ENCODE data around the gene SRPK2. TPM values are rescaled to one million over a fixed set of nuclear protein-coding genes. Genes with fewer than 3 reads are reported as not detected.

SRPK2 gene
- total RNA-seq, 3 donors from 2014 or later: 44.6 to 68.2 (median 60.6) TPM

- intact Hi-C loops (cut with DNase I; ENCODE audit: low total_unique reads): no loop called here
- TF ChIP-seq POLR2AphosphoS5 (IDR thresholded peaks at IDR 0.05) (peak in 1 of 3 donors; percentile 25), POLR2A (IDR thresholded peaks at IDR 0.05) (no peak)
- no peaks in the 10 kb centered on the region for H3K27me3 ChIP-seq
- H3K36me3 ChIP-seq: peaks cover 24% of the 10 kb centered on the region
- H3K4me1 ChIP-seq: no peaks in the 10 kb centered on the region
- peak overlapping the region; percentile 22 to 40 for H3K27ac ChIP-seq
- no peaks in the 10 kb centered on the region for H3K9me3 ChIP-seq
- no peak for DNase-seq (ENCODE audit: low spot score in 2 of 2)
- no peak overlapping the region for H3K4me3 ChIP-seq
Observed at GRCh38 chr7:105112440-105113418, 276.0 kb downstream of the SRPK2 start.

DNA sequence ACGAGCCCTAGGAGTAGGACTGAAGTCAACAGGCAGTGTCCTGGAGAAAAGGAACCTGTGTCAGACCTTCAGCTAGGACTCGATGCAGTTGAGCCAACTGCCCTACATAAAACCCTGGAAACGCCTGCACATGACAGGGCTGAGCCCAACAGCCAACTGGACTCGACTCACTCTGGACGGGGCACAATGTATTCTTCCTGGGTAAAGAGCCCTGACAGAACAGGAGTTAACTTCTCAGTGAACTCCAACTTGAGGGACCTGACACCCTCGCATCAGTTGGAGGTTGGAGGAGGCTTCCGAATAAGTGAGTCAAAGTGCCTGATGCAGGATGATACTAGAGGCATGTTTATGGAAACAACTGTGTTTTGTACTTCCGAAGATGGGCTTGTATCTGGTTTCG lies 281.3 kb downstream of the SRPK2 start:
- no peaks in the 10 kb centered on the region for H3K27me3 ChIP-seq
- no peaks in the 10 kb centered on the region for H3K4me1 ChIP-seq
- H3K36me3 ChIP-seq: peaks cover 20% of the 10 kb centered on the region
- no peak for DNase-seq (ENCODE audit: low spot score in 2 of 2)
- no peaks in the 10 kb centered on the region for H3K9me3 ChIP-seq
- TF ChIP-seq, protein P1, sequence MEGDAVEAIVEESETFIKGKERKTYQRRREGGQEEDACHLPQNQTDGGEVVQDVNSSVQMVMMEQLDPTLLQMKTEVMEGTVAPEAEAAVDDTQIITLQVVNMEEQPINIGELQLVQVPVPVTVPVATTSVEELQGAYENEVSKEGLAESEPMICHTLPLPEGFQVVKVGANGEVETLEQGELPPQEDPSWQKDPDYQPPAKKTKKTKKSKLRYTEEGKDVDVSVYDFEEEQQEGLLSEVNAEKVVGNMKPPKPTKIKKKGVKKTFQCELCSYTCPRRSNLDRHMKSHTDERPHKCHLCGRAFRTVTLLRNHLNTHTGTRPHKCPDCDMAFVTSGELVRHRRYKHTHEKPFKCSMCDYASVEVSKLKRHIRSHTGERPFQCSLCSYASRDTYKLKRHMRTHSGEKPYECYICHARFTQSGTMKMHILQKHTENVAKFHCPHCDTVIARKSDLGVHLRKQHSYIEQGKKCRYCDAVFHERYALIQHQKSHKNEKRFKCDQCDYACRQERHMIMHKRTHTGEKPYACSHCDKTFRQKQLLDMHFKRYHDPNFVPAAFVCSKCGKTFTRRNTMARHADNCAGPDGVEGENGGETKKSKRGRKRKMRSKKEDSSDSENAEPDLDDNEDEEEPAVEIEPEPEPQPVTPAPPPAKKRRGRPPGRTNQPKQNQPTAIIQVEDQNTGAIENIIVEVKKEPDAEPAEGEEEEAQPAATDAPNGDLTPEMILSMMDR (IDR thresholded peaks at IDR 0.05): no peak
- TF ChIP-seq POLR2AphosphoS5 (IDR thresholded peaks at IDR 0.05) (no peak), POLR2A (IDR thresholded peaks at IDR 0.05) (no peak)
- no peak overlapping the region for H3K4me3 ChIP-seq
- intact Hi-C loops (cut with DNase I; ENCODE audit: low total_unique reads): no loop called here
- no peak overlapping the region for H3K27ac ChIP-seq

- Histone ChIP-seq H3K27me3 (no peaks in the 10 kb centered on the region), H3K36me3 (peaks cover 15% of the 10 kb centered on the region), H3K27ac (no peak overlapping the region), H3K4me3 (no peak overlapping the region), H3K4me1 (no peaks in the 10 kb centered on the region), H3K9me3 (no peaks in the 10 kb centered on the region)
- no peak for DNase-seq (ENCODE audit: low spot score in 2 of 2)
- intact Hi-C loops (cut with DNase I; ENCODE audit: low total_unique reads): no loop called here
- TF ChIP-seq, protein P1 (IDR thresholded peaks at IDR 0.05): no peak
- TF ChIP-seq POLR2A (IDR thresholded peaks at IDR 0.05): no peak
- no peak for TF ChIP-seq POLR2AphosphoS5 (IDR thresholded peaks at IDR 0.05)
Observed at GRCh38 chr7:105106473-105106872, 282.2 kb downstream of the SRPK2 start.

GRCh38 chr7:105105579-105105978 lies 283.1 kb downstream of the SRPK2 start:
- Histone ChIP-seq H3K27me3 (no peaks in the 10 kb centered on the region), H3K4me1 (no peaks in the 10 kb centered on the region), H3K9me3 (no peaks in the 10 kb centered on the region), H3K4me3 (no peak overlapping the region), H3K27ac (no peak overlapping the region), H3K36me3 (peaks cover 7% of the 10 kb centered on the region)
- intact Hi-C loops (cut with DNase I; ENCODE audit: low total_unique reads): no loop called here
- no peak for DNase-seq (ENCODE audit: low spot score in 2 of 2)
- TF ChIP-seq, protein P1 (IDR thresholded peaks at IDR 0.05): no peak
- TF ChIP-seq POLR2A (IDR thresholded peaks at IDR 0.05): no peak
- TF ChIP-seq POLR2AphosphoS5 (IDR thresholded peaks at IDR 0.05): no peak

DNA sequence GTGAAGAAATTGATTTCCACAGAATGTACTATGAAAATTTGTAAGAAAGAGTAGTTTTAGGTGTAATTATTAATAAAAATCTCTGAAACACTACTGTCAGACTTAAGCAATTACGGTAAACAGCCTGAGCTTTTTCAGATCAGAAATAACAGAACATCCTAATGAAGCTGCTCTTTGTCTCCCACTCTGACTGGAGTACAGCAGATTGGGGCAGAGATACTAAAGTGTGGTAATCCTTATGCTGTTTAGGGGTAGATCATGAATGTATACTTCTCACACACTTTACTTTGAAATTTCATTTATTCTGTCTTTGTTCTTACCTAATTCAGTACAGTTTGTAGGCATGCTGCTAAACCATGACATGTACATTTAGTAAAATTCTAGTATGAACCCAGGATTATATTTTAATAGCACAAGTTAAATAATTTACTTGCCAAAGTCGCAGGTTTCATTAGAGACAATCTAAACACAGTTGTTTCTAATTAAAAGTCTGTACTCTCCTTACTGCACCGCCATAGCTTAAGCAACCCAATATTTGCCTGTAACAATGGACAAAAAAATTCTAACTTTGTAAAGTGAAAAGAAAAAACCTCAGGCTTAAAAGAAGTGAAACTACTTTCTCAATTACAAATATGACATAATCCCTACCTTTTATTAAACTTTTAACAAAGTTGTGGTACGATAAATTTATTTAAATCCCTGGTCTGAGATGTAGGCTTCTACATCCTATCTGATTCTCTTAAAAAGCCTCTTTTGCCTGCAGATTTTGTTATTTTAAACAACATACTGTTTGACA lies 286.0 kb downstream of the SRPK2 start:
- H3K36me3 ChIP-seq: no peaks in the 10 kb centered on the region
- TF ChIP-seq POLR2A (IDR thresholded peaks at IDR 0.05) (no peak), POLR2AphosphoS5 (IDR thresholded peaks at IDR 0.05) (no peak)
- TF ChIP-seq, protein P1 (IDR thresholded peaks at IDR 0.05): no peak
- no peak overlapping the region for H3K4me3 ChIP-seq
- no peak for DNase-seq (ENCODE audit: low spot score in 2 of 2)
- intact Hi-C loops (cut with DNase I; ENCODE audit: low total_unique reads): no loop called here
- H3K4me1 ChIP-seq: no peaks in the 10 kb centered on the region
- no peaks in the 10 kb centered on the region for H3K27me3 ChIP-seq
- H3K9me3 ChIP-seq: no peaks in the 10 kb centered on the region
- H3K27ac ChIP-seq: no peak overlapping the region

Data from breast epithelium (tissue), 4 donors.